ENCODE measurements around the gene CHRNB4.
"Not testable (repeated sequence)": the region's sequence is repeated elsewhere in the genome, so short reads cannot be mapped to it uniquely, and the experiment has no call there.

CHRNB4 gene

GRCh38 chr15:78683599-78683998 is 42.6 kb upstream of the CHRNB4 start:
- H4K8ac ChIP-seq (ENCODE audit: low read depth, low read length); H3K4ac ChIP-seq (ENCODE audit: low read depth, low read length); H3K79me2 ChIP-seq (ENCODE audit: control insufficient read depth, insufficient read depth, low read length); H2BK120ac ChIP-seq (ENCODE audit: low read depth, low read length); H2BK5ac ChIP-seq (ENCODE audit: low read length); H2AK5ac ChIP-seq (ENCODE audit: low read length); H3K36me3 ChIP-seq (ENCODE audit: control insufficient read depth, insufficient read depth, low read length); DNase-seq; H3K79me1 ChIP-seq (ENCODE audit: low read length); H3K23ac ChIP-seq (ENCODE audit: low read length); H3K9ac ChIP-seq (ENCODE audit: low read length); H3K27me3 ChIP-seq (ENCODE audit: insufficient read depth, low read length, poor library complexity); H3K4me3 ChIP-seq (ENCODE audit: low read length); H2BK15ac ChIP-seq (replicated peaks; ENCODE audit: low read depth); H3K56ac ChIP-seq (ENCODE audit: low read length); H3K4me2 ChIP-seq (ENCODE audit: low read length); H4K5ac ChIP-seq (ENCODE audit: low read length); H3K27ac ChIP-seq (ENCODE audit: low read depth, low read length); H3K18ac ChIP-seq (ENCODE audit: low read length): not testable (repeated sequence)
- WGBS (ENCODE audit: extremely low coverage, insufficient coverage, low lambda C conversion rate), result no CpG with 5 or more reads among the region's 8 CpGs
- H3K4me1 ChIP-seq (ENCODE audit: control insufficient read depth, low read depth, low read length), result peaks cover 15% of the 10 kb centered on the region

GRCh38 chr15:78682693-78683410 is 41.8 kb upstream of the CHRNB4 start:
- Histone ChIP-seq H4K5ac (ENCODE audit: low read length) (no peak overlapping the region), H3K79me2 (ENCODE audit: control insufficient read depth, insufficient read depth, low read length) (no peaks in the 10 kb centered on the region), H3K23ac (ENCODE audit: low read length) (no peak overlapping the region), H3K4ac (ENCODE audit: low read depth, low read length) (no peak overlapping the region), H2BK15ac (replicated peaks; ENCODE audit: low read depth) (no peak overlapping the region), H2BK120ac (ENCODE audit: low read depth, low read length) (no peak overlapping the region), H3K9ac (ENCODE audit: low read length) (no peak overlapping the region), H3K27ac (ENCODE audit: low read depth, low read length) (no peak overlapping the region), H3K4me1 (ENCODE audit: control insufficient read depth, low read depth, low read length) (peaks cover 15% of the 10 kb centered on the region), H4K8ac (ENCODE audit: low read depth, low read length) (no peak overlapping the region), H3K18ac (ENCODE audit: low read length) (no peak overlapping the region), H3K56ac (ENCODE audit: low read length) (peak overlapping the region; percentile 17), H3K4me2 (ENCODE audit: low read length) (no peak overlapping the region), H2AK5ac (ENCODE audit: low read length) (no peak overlapping the region), H3K27me3 (ENCODE audit: insufficient read depth, low read length, poor library complexity) (no peaks in the 10 kb centered on the region), H3K4me3 (ENCODE audit: low read length) (no peak overlapping the region), H3K36me3 (ENCODE audit: control insufficient read depth, insufficient read depth, low read length) (no peaks in the 10 kb centered on the region), H3K79me1 (ENCODE audit: low read length) (no peaks in the 10 kb centered on the region), H2BK5ac (ENCODE audit: low read length) (peak overlapping the region; percentile 35)
- no peak for DNase-seq
- WGBS (ENCODE audit: extremely low coverage, insufficient coverage, low lambda C conversion rate), result no CpG with 5 or more reads among the region's 12 CpGs

- Histone ChIP-seq H3K4ac (ENCODE audit: low read depth, low read length) (no peak overlapping the region), H3K36me3 (ENCODE audit: control insufficient read depth, insufficient read depth, low read length) (no peaks in the 10 kb centered on the region), H3K27ac (ENCODE audit: low read depth, low read length) (no peak overlapping the region), H2BK120ac (ENCODE audit: low read depth, low read length) (no peak overlapping the region), H2BK5ac (ENCODE audit: low read length) (peak overlapping the region; percentile 1), H2AK5ac (ENCODE audit: low read length) (no peak overlapping the region), H3K9ac (ENCODE audit: low read length) (no peak overlapping the region), H2BK15ac (replicated peaks; ENCODE audit: low read depth) (no peak overlapping the region), H4K8ac (ENCODE audit: low read depth, low read length) (no peak overlapping the region), H3K4me1 (ENCODE audit: control insufficient read depth, low read depth, low read length) (peaks cover 15% of the 10 kb centered on the region), H3K23ac (ENCODE audit: low read length) (no peak overlapping the region), H3K4me3 (ENCODE audit: low read length) (no peak overlapping the region), H3K79me1 (ENCODE audit: low read length) (no peaks in the 10 kb centered on the region), H3K4me2 (ENCODE audit: low read length) (no peak overlapping the region), H3K18ac (ENCODE audit: low read length) (no peak overlapping the region), H3K27me3 (ENCODE audit: insufficient read depth, low read length, poor library complexity) (no peaks in the 10 kb centered on the region), H4K5ac (ENCODE audit: low read length) (no peak overlapping the region), H3K56ac (ENCODE audit: low read length) (peak overlapping the region; percentile 26), H3K79me2 (ENCODE audit: control insufficient read depth, insufficient read depth, low read length) (no peaks in the 10 kb centered on the region)
- no peak for DNase-seq
- no CpG with 5 or more reads among the region's 5 CpGs for WGBS (ENCODE audit: extremely low coverage, insufficient coverage, low lambda C conversion rate)
Observed at GRCh38 chr15:78682004-78682651, 41.1 kb upstream of the CHRNB4 start.

GRCh38 chr15:78681281-78682003 is 40.4 kb upstream of the CHRNB4 start:
- Histone ChIP-seq H3K4me1 (ENCODE audit: control insufficient read depth, low read depth, low read length) (peaks cover 15% of the 10 kb centered on the region), H3K79me1 (ENCODE audit: low read length) (no peaks in the 10 kb centered on the region), H2BK120ac (ENCODE audit: low read depth, low read length) (no peak overlapping the region), H4K5ac (ENCODE audit: low read length) (no peak overlapping the region), H3K18ac (ENCODE audit: low read length) (no peak overlapping the region), H2AK5ac (ENCODE audit: low read length) (peak overlapping the region; percentile 36), H3K56ac (ENCODE audit: low read length) (peak overlapping the region; percentile 72), H3K4me3 (ENCODE audit: low read length) (no peak overlapping the region), H4K8ac (ENCODE audit: low read depth, low read length) (no peak overlapping the region), H3K27me3 (ENCODE audit: insufficient read depth, low read length, poor library complexity) (no peaks in the 10 kb centered on the region), H3K36me3 (ENCODE audit: control insufficient read depth, insufficient read depth, low read length) (no peaks in the 10 kb centered on the region), H3K27ac (ENCODE audit: low read depth, low read length) (no peak overlapping the region), H3K79me2 (ENCODE audit: control insufficient read depth, insufficient read depth, low read length) (no peaks in the 10 kb centered on the region), H3K9ac (ENCODE audit: low read length) (peak overlapping the region; percentile 19), H2BK5ac (ENCODE audit: low read length) (peak overlapping the region; percentile 69), H2BK15ac (replicated peaks; ENCODE audit: low read depth) (no peak overlapping the region), H3K4ac (ENCODE audit: low read depth, low read length) (no peak overlapping the region), H3K23ac (ENCODE audit: low read length) (peak overlapping the region; percentile 3), H3K4me2 (ENCODE audit: low read length) (no peak overlapping the region)
- peak; percentile 90 for DNase-seq
- no CpG with 5 or more reads among the region's 8 CpGs for WGBS (ENCODE audit: extremely low coverage, insufficient coverage, low lambda C conversion rate)

- H3K27ac ChIP-seq (ENCODE audit: low read depth, low read length), result no peak overlapping the region
- peak overlapping the region; percentile 41 for H2BK5ac ChIP-seq (ENCODE audit: low read length)
- no peaks in the 10 kb centered on the region for H3K79me2 ChIP-seq (ENCODE audit: control insufficient read depth, insufficient read depth, low read length)
- no peak for DNase-seq
- no peak overlapping the region for H3K9ac ChIP-seq (ENCODE audit: low read length)
- H4K8ac ChIP-seq (ENCODE audit: low read depth, low read length), result no peak overlapping the region
- no peaks in the 10 kb centered on the region for H3K36me3 ChIP-seq (ENCODE audit: control insufficient read depth, insufficient read depth, low read length)
- no peak overlapping the region for H2BK120ac ChIP-seq (ENCODE audit: low read depth, low read length)
- H2AK5ac ChIP-seq (ENCODE audit: low read length), result peak overlapping the region; percentile 93
- no peaks in the 10 kb centered on the region for H3K27me3 ChIP-seq (ENCODE audit: insufficient read depth, low read length, poor library complexity)
- peak overlapping the region; percentile 65 for H3K56ac ChIP-seq (ENCODE audit: low read length)
- H3K4ac ChIP-seq (ENCODE audit: low read depth, low read length), result no peak overlapping the region
- H2BK15ac ChIP-seq (replicated peaks; ENCODE audit: low read depth), result no peak overlapping the region
- no peak overlapping the region for H3K23ac ChIP-seq (ENCODE audit: low read length)
- H3K79me1 ChIP-seq (ENCODE audit: low read length), result no peaks in the 10 kb centered on the region
- H3K4me3 ChIP-seq (ENCODE audit: low read length), result no peak overlapping the region
- H3K4me2 ChIP-seq (ENCODE audit: low read length), result no peak overlapping the region
- WGBS (ENCODE audit: extremely low coverage, insufficient coverage, low lambda C conversion rate), result no CpG with 5 or more reads among the region's 10 CpGs
- no peak overlapping the region for H4K5ac ChIP-seq (ENCODE audit: low read length)
- H3K18ac ChIP-seq (ENCODE audit: low read length), result no peak overlapping the region
- H3K4me1 ChIP-seq (ENCODE audit: control insufficient read depth, low read depth, low read length), result peaks cover 15% of the 10 kb centered on the region
Observed at GRCh38 chr15:78680431-78681075, 39.5 kb upstream of the CHRNB4 start.
